Ishikawa (cell line): ENCODE results near the gene NOP14.

Source experiments
- CEBPB ChIP-seq: IDR thresholded peaks from 2 replicates; pipeline ENCODE4 v1.6.1; 2012
- CREB1 ChIP-seq: IDR thresholded peaks from 2 replicates; pipeline ENCODE4 v1.6.1; 2012; ENCODE audit warnings: low read depth
- EGR1 ChIP-seq: IDR thresholded peaks from 2 replicates; pipeline ENCODE4 v1.6.1; 2012
- MAX ChIP-seq: IDR thresholded peaks from 2 replicates; pipeline ENCODE4 v1.6.1; 2012
- NFIC ChIP-seq: IDR thresholded peaks from 2 replicates; pipeline ENCODE4 v1.6.1; 2012
- TAF1 ChIP-seq: IDR thresholded peaks from 2 replicates; pipeline ENCODE4 v1.6.1; 2012; ENCODE audit warnings: low read depth, mild to moderate bottlenecking
- TCF12 ChIP-seq: IDR thresholded peaks from 2 replicates; pipeline ENCODE4 v1.6.1; 2012; ENCODE audit warnings: low read depth
- YY1 ChIP-seq: IDR thresholded peaks from 2 replicates; pipeline ENCODE4 v1.6.1; 2012; ENCODE audit warnings: low read depth
- ZBTB7A ChIP-seq: IDR thresholded peaks from 2 replicates; pipeline ENCODE4 v1.6.1; 2012; ENCODE audit warnings: low read depth
- TF ChIP-seq, protein P1 (sequence below): IDR thresholded peaks from 2 replicates; pipeline ENCODE4 v1.6.1; 2012; ENCODE audit warnings: low read depth, mild to moderate bottlenecking
- TF ChIP-seq, protein P2 (sequence below): IDR thresholded peaks from 2 replicates; pipeline ENCODE4 v1.6.1; 2012

- TF ChIP-seq, protein P1, sequence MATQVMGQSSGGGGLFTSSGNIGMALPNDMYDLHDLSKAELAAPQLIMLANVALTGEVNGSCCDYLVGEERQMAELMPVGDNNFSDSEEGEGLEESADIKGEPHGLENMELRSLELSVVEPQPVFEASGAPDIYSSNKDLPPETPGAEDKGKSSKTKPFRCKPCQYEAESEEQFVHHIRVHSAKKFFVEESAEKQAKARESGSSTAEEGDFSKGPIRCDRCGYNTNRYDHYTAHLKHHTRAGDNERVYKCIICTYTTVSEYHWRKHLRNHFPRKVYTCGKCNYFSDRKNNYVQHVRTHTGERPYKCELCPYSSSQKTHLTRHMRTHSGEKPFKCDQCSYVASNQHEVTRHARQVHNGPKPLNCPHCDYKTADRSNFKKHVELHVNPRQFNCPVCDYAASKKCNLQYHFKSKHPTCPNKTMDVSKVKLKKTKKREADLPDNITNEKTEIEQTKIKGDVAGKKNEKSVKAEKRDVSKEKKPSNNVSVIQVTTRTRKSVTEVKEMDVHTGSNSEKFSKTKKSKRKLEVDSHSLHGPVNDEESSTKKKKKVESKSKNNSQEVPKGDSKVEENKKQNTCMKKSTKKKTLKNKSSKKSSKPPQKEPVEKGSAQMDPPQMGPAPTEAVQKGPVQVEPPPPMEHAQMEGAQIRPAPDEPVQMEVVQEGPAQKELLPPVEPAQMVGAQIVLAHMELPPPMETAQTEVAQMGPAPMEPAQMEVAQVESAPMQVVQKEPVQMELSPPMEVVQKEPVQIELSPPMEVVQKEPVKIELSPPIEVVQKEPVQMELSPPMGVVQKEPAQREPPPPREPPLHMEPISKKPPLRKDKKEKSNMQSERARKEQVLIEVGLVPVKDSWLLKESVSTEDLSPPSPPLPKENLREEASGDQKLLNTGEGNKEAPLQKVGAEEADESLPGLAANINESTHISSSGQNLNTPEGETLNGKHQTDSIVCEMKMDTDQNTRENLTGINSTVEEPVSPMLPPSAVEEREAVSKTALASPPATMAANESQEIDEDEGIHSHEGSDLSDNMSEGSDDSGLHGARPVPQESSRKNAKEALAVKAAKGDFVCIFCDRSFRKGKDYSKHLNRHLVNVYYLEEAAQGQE: no peak
- TF ChIP-seq NFIC: no peak
- no peak for TF ChIP-seq YY1
- no peak for TF ChIP-seq TAF1
- TF ChIP-seq TCF12: no peak
- TF ChIP-seq EGR1: no peak
- no peak for TF ChIP-seq MAX
- TF ChIP-seq CEBPB: no peak
- TF ChIP-seq, protein P2, sequence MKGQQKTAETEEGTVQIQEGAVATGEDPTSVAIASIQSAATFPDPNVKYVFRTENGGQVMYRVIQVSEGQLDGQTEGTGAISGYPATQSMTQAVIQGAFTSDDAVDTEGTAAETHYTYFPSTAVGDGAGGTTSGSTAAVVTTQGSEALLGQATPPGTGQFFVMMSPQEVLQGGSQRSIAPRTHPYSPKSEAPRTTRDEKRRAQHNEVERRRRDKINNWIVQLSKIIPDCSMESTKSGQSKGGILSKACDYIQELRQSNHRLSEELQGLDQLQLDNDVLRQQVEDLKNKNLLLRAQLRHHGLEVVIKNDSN: no peak
- no peak for TF ChIP-seq CREB1
- no peak for TF ChIP-seq ZBTB7A
These were observed 19.1 kb downstream of the NOP14 start for GRCh38 chr4:2944091-2944482.
